Progenitor cell of endocrine pancreas (in vitro differentiated cells): ENCODE data around the gene FOXD4L3. TPM values are rescaled to one million over a fixed set of nuclear protein-coding genes. Genes with fewer than 3 reads are reported as not detected.
"Not testable (repeated sequence)": the region's sequence is repeated elsewhere in the genome, so short reads cannot be mapped to it uniquely, and the experiment has no call there.

Experiments
- DNase-seq: peaks from one replicate; pipeline ENCODE4 v3.0.0; 2021; ENCODE audit warnings: low spot score; ENCODE audit not compliant: unreplicated experiment
- H3K27ac Mint-ChIP-seq: 2 replicates; pipeline ENCODE4 v1.8.0; 2021; ENCODE audit warnings: mild to moderate bottlenecking, moderate library complexity, mixed read lengths
- H3K27me3 Mint-ChIP-seq: 2 replicates; pipeline ENCODE4 v1.8.0; 2021; ENCODE audit warnings: mixed read lengths
- H3K36me3 Mint-ChIP-seq: 2 replicates; pipeline ENCODE4 v1.8.0; 2022; ENCODE audit warnings: mixed read lengths; ENCODE audit not compliant: insufficient read depth
- H3K4me1 Mint-ChIP-seq: 2 replicates; pipeline ENCODE4 v1.8.0; 2021; ENCODE audit warnings: low read depth, mixed read lengths
- H3K4me3 Mint-ChIP-seq: 2 replicates; pipeline ENCODE4 v1.8.0; 2021; ENCODE audit warnings: low read depth, mild to moderate bottlenecking, moderate library complexity, mixed read lengths
- H3K9me3 Mint-ChIP-seq: 2 replicates; pipeline ENCODE4 v1.8.0; 2021; ENCODE audit warnings: low read depth, mixed read lengths
- total RNA-seq: library from RNA; stranded (reverse); gene quantifications from 2 replicates; pipeline ENCODE4 v1.2.1, GENCODE V29; 2021
- TF ChIP-seq, protein P1 (sequence below): fragments of 200-600 bp; sonication (generic); IDR thresholded peaks from one replicate; pipeline ENCODE4 v1.5.0; 2021; ENCODE audit warnings: antibody characterized with exemption, mild to moderate bottlenecking; ENCODE audit not compliant: unreplicated experiment

FOXD4L3 gene
- total RNA-seq, 1 donor from 2014 or later: 0.36 TPM

DNA sequence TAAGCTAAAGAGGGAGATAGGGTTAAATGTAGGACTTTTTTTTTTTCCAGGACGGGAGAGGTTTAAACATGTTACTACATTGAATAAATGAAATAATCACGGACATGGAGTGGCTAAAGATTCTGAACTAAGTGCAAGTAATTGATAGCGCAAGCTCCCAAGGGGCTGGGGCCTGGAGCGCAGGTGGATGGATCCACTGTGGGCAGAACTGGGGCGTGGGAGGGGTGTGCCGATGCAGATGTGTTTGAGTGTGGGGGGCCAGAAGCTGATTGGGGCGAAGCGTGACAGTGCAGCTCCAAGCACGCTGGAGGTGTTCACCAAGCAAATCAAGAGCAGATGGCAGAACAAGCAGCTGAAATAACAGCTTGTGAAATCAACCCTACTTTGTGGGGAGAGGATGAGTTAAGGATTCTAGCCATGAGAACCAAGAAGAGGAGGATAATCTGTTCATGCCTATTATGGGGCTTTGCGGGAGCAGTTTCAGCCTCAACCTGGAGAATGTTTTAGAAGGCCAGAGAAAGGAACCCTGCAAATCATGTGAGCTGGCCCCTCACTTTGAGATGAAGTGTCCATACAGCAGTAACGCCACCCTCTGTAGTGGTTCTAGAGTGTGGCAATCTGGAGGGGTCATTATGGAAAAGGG, 28.0 kb downstream of the FOXD4L3 start:
- DNase-seq, H3K4me1 Mint-ChIP-seq, H3K9me3 Mint-ChIP-seq, H3K4me3 Mint-ChIP-seq, H3K36me3 Mint-ChIP-seq, H3K27ac Mint-ChIP-seq: not testable (repeated sequence)
- H3K27me3 Mint-ChIP-seq: peaks cover 15% of the 10 kb centered on the region

DNA sequence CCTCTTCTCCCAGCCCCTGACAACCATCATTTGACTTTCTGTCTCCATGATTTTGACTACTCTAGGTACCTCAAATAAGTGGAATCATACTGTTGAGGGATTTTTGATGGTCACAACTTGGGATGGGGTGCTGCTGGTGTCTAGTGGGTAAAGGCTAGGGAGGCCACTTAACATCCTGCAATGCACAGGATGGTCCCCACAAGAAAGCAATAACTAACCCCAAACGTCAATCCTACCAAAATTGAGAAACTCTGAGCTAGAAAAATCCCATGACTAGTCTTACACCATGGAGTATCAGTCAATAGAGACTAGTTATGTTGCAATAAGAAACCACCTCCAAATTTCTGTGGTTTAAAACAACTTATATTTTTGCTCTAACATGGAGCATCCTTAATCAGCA, 29.5 kb downstream of the FOXD4L3 start:
- H3K4me1 Mint-ChIP-seq, H3K9me3 Mint-ChIP-seq, DNase-seq, H3K4me3 Mint-ChIP-seq, H3K36me3 Mint-ChIP-seq, H3K27ac Mint-ChIP-seq: not testable (repeated sequence)
- H3K27me3 Mint-ChIP-seq: peaks cover 17% of the 10 kb centered on the region

DNA sequence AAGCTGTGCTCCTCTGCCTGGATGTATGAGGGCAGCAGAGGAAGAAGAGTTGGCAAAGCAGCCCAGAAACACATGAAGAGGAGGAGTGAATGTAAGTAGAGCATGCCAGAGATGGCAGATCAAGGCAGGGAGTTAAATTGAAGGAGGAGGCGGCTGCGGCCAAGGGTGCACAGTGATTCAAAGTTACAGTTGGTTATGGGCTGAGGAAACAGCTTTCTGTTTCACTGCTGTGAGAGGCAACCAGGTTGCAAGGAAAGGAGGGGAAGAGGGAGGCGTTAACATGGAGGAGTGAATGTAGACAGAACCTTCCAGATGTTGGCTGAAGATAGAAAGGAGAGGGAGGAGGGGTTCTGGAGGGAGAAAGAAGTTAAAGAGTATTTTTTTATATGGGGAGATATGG, 33.3 kb downstream of the FOXD4L3 start:
- H3K36me3 Mint-ChIP-seq, H3K4me1 Mint-ChIP-seq, H3K4me3 Mint-ChIP-seq, H3K9me3 Mint-ChIP-seq, H3K27ac Mint-ChIP-seq, DNase-seq: not testable (repeated sequence)
- peaks cover 10% of the 10 kb centered on the region for H3K27me3 Mint-ChIP-seq

DNA sequence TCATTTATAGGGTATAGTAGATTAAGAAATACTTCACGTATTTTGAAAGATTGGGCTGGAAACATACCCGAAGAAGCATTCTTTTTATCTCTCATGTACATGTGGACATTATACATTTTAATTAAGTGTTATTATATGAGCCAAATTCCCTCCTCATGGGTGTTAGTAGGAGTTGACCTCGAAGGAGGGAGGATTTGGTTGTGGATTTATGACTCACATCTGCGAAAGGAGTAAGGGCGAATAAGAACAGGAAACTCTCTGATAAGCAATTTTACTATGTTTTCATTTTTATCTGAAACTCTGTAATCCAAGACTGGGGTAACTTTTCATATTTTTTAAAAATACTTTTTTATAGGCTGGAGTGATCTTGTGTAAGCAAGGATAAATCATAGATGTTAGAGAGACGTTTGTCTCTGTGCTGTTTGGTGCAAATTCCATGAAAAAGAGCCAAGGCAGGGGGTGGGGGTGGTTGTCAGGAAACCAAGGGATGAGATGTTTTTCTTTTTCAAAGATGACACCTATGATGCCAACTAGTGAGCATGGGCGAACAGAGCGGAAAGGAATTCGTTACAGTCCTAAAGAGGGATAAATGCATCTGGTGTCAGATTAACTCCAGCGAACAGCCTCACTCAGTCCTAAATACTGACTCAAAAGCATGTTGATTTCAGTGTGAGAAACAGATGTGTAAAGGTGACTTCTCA, 34.1 kb downstream of the FOXD4L3 start:
- H3K27ac Mint-ChIP-seq, H3K4me1 Mint-ChIP-seq, H3K9me3 Mint-ChIP-seq, H3K36me3 Mint-ChIP-seq, H3K4me3 Mint-ChIP-seq, DNase-seq: not testable (repeated sequence)
- peaks cover 10% of the 10 kb centered on the region for H3K27me3 Mint-ChIP-seq

DNA sequence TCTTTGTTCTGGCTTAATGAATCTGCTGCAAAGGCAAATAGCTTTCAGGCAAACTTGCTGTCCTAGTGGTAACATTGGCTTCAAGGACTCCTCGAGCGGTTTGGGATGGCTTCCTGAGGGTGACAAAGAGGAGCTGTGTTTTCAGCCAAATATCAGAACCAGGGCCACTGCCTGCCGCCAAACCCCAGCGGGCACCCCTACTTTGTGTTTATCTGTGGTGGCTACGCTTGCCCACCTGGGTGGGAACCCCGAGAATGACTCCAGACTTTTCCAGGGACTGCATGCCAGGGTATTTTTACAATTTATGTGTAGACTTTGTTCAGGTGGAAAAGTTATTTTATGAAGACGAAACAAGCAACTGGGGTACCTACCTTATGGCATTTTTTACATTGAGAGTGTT, 35.3 kb downstream of the FOXD4L3 start:
- not testable (repeated sequence) for H3K4me1 Mint-ChIP-seq, H3K9me3 Mint-ChIP-seq, H3K4me3 Mint-ChIP-seq, H3K36me3 Mint-ChIP-seq, H3K27ac Mint-ChIP-seq, DNase-seq
- peaks cover 10% of the 10 kb centered on the region for H3K27me3 Mint-ChIP-seq

DNA sequence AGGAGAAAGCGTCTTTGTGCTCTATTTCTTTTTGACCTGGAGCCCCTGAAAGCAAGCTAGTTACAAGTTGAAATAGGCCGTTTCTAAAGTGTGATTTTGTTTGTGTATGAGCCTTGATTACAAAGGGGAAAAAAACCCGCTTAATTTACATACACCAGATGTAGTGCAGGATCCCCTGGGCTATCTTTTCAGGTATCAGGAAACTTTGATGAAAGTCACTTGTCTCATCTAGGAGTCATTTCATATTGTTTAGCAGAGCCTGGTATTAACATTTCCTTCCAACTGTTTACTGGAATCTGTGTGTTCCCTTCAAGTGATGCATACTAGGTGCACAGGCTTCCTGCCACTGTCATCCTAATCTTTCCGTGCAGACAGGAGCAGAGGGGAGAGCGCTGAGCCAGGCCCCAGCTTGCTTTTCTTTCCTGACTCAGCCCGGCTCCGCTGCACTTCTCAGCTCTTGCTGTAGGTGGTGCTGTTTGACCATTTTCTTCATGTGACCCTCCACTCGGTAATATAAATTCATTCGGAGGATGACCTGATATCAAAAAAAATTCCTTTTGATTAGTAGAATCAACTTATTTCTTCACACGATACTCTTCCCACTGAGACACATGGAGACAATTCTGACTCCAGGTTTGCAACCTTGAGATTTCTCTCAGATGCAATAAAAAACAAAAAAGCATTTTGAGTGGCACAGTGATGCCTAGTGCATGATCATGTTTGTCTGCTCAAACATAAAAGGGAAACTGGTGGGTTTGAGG, 39.8 kb downstream of the FOXD4L3 start:
- not testable (repeated sequence) for H3K4me3 Mint-ChIP-seq, H3K27ac Mint-ChIP-seq, H3K9me3 Mint-ChIP-seq, H3K4me1 Mint-ChIP-seq, H3K36me3 Mint-ChIP-seq, DNase-seq
- TF ChIP-seq, protein P1, sequence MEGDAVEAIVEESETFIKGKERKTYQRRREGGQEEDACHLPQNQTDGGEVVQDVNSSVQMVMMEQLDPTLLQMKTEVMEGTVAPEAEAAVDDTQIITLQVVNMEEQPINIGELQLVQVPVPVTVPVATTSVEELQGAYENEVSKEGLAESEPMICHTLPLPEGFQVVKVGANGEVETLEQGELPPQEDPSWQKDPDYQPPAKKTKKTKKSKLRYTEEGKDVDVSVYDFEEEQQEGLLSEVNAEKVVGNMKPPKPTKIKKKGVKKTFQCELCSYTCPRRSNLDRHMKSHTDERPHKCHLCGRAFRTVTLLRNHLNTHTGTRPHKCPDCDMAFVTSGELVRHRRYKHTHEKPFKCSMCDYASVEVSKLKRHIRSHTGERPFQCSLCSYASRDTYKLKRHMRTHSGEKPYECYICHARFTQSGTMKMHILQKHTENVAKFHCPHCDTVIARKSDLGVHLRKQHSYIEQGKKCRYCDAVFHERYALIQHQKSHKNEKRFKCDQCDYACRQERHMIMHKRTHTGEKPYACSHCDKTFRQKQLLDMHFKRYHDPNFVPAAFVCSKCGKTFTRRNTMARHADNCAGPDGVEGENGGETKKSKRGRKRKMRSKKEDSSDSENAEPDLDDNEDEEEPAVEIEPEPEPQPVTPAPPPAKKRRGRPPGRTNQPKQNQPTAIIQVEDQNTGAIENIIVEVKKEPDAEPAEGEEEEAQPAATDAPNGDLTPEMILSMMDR: peak; percentile 35
- H3K27me3 Mint-ChIP-seq: peaks cover 22% of the 10 kb centered on the region

DNA sequence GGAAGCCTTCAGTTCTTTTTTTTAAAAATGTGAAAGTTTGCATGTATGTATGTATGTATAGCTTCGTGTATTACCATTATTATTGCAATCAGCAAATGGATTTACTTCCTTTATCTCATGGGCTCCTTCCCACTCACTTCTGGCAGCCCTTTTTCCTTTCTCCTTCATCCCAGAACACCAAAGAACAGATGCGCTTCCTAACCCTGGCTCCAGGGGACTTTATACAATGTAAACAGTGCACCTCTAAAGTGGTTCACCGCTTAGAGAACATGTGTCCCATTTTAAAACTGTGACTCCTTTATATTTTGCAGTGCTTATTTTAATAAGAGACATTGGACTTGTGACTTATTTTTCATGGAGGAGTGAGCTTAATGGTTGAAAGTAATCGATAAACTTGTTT, 40.6 kb downstream of the FOXD4L3 start:
- not testable (repeated sequence) for H3K36me3 Mint-ChIP-seq, DNase-seq

DNA sequence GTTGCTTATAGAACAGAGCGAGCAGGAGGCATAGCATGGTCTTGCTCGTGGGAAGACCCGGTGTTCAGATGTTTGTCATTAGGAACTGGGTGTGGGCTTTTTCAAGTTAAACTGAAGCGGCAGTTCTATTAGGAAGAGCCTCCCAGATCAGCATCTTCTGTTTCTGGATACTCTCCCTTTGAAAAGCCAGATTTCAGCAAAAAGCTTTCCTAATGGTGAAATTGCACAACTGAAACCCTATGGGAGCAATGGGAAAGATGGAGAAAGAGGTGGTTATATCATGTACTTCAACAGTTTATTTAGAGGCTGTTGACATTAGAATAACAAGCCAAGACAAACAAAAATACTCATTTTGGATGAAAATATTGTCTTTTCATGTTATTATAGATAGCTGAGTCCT, 41.3 kb downstream of the FOXD4L3 start:
- not testable (repeated sequence) for H3K4me3 Mint-ChIP-seq, H3K27ac Mint-ChIP-seq, DNase-seq, H3K4me1 Mint-ChIP-seq, H3K9me3 Mint-ChIP-seq, H3K36me3 Mint-ChIP-seq
- H3K27me3 Mint-ChIP-seq: peaks cover 34% of the 10 kb centered on the region

More for the DNA sequence above, 40.6 kb downstream of the FOXD4L3 start:
- H3K9me3 Mint-ChIP-seq, H3K27ac Mint-ChIP-seq, H3K4me3 Mint-ChIP-seq, H3K4me1 Mint-ChIP-seq: not testable (repeated sequence)
- peaks cover 26% of the 10 kb centered on the region for H3K27me3 Mint-ChIP-seq

DNA sequence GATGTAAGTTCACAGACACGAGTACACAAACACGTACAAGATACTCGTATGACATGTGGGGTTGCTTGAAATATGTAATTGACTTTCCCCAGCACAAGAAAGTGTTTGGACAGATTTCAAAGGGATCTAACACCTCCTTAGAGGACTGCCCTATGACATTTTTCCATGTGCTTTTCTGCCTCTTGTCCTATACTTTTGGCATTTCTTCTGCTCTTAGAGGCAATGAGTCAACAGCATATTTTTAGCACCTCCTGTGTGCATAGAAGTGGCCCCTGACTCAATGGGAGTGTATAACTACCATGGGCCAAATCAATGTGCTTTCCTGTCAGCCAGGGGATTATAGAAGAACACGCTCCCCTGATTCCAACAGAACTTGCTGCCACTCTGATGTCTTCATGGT, 49.0 kb downstream of the FOXD4L3 start:
- not testable (repeated sequence) for H3K36me3 Mint-ChIP-seq, DNase-seq, H3K4me1 Mint-ChIP-seq, H3K4me3 Mint-ChIP-seq, H3K9me3 Mint-ChIP-seq, H3K27ac Mint-ChIP-seq
- H3K27me3 Mint-ChIP-seq: peaks cover 45% of the 10 kb centered on the region

Other genes starting within 250 kb of the FOXD4L3 start
- 37.3 and 39.2 TPM in 2 replicates for gene ZNG1C, start 60.9 kb upstream of the FOXD4L3 start, total RNA-seq
- gene PGM5, start 53.7 kb downstream of the FOXD4L3 start, total RNA-seq: 3.6 and 3.9 TPM in 2 replicates
- not detected in 2 replicates for gene TMEM252, start 238.0 kb downstream of the FOXD4L3 start, total RNA-seq